ENCODE data around the gene EVPL.

The EVPL gene

DNA sequence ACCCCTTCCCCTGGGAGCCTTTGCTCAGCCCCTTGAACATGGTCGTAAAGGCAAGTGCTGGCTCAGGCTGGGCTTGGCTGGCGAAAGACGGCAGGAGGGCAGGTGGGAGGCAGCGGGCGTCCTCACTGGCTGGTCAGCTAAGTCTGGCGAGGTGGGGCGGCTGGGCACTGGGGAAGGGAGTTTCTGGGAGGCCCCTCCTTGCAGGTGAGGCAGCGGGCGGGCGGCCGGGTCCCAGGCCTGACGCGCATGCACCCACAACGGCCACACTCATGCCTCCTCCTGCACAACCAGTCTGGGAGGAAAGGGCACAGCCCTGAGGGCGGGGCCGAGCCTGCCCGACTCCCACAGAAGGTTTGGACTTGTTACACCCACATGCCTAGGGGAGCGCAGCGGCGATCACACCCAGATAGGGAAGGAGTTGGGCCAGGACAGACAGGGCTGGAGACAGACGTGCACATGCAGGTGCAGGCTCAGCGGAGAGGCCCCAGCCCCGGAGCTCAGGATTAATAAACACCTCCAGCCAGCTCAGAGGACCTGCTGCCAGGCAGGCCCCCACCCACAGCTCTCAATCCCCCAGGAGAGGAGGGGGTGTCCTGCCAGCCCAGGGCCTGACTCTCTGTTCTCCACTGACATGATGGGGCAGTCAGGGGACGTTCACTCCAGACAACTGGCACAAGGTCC, at the start of gene EVPL:
TSS of gene EVPL (minus strand) at position 148 of the 681 bp plus-strand sequence. CDS start at position 40, 108 bp downstream.
- TF ChIP-seq, protein P1, sequence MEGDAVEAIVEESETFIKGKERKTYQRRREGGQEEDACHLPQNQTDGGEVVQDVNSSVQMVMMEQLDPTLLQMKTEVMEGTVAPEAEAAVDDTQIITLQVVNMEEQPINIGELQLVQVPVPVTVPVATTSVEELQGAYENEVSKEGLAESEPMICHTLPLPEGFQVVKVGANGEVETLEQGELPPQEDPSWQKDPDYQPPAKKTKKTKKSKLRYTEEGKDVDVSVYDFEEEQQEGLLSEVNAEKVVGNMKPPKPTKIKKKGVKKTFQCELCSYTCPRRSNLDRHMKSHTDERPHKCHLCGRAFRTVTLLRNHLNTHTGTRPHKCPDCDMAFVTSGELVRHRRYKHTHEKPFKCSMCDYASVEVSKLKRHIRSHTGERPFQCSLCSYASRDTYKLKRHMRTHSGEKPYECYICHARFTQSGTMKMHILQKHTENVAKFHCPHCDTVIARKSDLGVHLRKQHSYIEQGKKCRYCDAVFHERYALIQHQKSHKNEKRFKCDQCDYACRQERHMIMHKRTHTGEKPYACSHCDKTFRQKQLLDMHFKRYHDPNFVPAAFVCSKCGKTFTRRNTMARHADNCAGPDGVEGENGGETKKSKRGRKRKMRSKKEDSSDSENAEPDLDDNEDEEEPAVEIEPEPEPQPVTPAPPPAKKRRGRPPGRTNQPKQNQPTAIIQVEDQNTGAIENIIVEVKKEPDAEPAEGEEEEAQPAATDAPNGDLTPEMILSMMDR (IDR thresholded peaks at IDR 0.05; ENCODE audit: insufficient read depth, low read depth, low read length, missing control alignments): no peak
- H3K4me3 ChIP-seq (ENCODE audit: low read length): peak within 1 kb of the TSS; percentile 73
- DNase-seq (ENCODE audit: low read depth): peak; percentile 98

DNA sequence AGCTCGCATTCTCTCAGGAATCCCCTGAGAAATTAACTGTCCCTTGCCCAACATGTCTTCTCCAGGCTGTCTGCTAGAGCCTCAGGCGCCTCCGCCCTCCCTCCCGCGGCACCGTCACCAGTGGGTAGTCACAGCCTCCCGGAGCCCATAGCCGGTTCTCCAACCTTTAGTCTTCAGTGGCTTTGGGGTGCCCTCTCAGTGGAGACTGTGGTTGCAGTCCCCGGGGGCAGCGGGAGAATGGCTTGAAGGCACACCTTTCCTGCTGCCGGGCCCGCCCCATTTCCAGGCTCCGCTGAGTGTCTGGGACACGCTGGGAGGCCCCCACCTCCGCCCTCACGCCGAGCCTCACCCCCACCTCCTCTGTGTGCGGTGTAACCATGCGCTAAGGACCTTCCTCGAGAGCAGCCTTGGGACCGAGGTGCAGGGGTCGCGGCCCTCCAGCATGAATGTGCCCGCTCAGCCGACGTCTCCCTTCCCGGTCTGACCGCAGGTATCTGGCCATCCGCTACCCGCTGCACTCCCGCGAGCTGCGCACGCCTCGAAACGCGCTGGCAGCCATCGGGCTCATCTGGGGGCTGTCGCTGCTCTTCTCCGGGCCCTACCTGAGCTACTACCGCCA, 49.1 kb upstream of the EVPL start:
- TF ChIP-seq, protein P1 (IDR thresholded peaks at IDR 0.05; ENCODE audit: insufficient read depth, low read depth, low read length, missing control alignments): no peak
- H3K4me3 ChIP-seq (ENCODE audit: low read length): no peak overlapping the region
- DNase-seq (ENCODE audit: low read depth): no peak

DNA sequence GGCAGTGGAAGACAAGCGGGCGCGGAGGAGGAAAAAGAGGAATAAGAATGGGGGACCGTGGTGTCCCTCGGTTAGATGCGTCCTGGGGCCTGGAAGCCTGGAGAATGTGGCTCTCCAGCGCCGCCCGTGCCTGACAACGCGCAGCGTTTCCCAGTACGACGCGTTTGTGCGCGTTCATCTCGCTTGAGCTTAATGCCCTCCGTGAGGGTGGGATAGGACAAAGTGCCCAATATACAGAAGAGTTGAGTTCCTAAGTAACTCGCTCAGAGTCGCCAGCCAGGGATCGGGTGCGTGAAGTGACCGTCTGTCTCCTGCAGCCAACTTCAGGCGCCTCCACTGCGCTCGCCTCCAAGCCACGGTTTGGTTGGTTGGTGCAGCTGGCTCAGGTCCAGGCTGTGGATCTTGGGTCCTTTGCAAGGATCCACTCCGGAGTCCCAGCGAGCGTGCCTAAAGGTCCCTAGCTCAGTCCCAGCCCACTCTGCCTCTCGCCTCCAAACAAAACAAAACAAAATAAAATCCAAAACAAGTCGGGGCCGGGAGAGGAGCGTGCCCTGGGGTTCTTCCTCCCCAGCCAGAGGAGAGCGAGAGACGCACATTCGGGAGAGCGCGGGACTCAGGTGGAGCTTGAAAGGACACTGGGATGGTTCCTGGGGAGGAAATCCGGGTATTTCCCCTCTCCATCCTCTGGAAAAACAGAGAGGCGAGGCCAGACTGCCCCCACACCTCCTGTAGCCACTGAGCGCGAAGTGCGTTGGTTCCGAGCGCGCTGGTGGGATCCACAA, 48.4 kb upstream of the EVPL start:
- TF ChIP-seq, protein P1 (IDR thresholded peaks at IDR 0.05; ENCODE audit: insufficient read depth, low read depth, low read length, missing control alignments): peak; percentile 35
- DNase-seq (ENCODE audit: low read depth): peak; percentile 56
- no peak overlapping the region for H3K4me3 ChIP-seq (ENCODE audit: low read length)

GRCh38 chr17:76074390-76075363, 47.6 kb upstream of the EVPL start, which contains the start of gene GALR2:
GALR2 (plus strand) TSS chr17:76074781; CDS start chr17:76074884, 103 bp downstream.
- DNase-seq (ENCODE audit: low read depth): no peak
- no peak within 1 kb of the TSS for H3K4me3 ChIP-seq (ENCODE audit: low read length)

DNA sequence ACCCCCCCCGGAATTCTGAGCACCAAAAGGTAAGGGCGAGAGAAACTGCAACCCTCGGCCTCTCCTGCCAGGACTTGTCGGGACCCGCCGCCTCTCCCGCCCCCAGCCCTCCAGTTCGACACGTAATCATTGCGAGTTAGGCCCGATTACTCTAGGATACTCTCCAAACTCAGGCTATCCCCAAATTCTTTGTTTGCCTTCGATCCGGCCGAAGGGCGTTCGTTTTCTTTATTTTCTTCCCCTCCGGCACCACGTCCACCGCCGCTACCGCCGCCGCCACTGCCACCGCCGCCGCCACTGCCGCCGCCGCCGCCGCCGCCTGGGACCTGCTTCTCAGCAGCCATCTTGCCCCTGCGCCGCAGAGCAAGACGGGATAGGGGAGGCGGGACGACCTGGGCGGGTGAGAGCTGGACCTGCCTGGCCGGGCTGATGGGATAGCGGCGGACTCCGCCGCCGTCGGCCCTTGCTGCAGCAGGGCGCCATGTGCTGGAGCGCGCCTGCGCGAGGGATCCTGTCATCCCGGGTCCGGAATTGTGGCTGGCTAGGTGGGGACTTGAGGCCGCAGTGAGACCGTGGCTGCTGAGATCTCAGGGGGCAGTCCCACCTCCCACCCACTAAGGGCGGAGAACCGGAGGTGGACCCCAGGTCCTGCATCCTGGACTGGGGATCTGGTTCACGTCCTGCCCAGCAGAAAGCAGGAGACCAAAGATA, 45.2 kb upstream of the EVPL start, which contains the start of gene SRP68:
TSS of gene SRP68 (minus strand) at position 370 of the 711 bp plus-strand sequence. CDS start at position 344, 26 bp downstream.
- peak within 1 kb of the TSS; percentile 91 for H3K4me3 ChIP-seq (ENCODE audit: low read length)
- TF ChIP-seq, protein P1 (IDR thresholded peaks at IDR 0.05; ENCODE audit: insufficient read depth, low read depth, low read length, missing control alignments): no peak

More at GRCh38 chr17:76074390-76075363, 47.6 kb upstream of the EVPL start, which contains the start of gene GALR2:
- TF ChIP-seq, protein P1 (IDR thresholded peaks at IDR 0.05; ENCODE audit: insufficient read depth, low read depth, low read length, missing control alignments): no peak

More for the DNA sequence above, 45.2 kb upstream of the EVPL start, which contains the start of gene SRP68:
- peak; percentile 97 for DNase-seq (ENCODE audit: low read depth)

All from epithelial cell of esophagus (primary cell).